Activated T-helper 2 cell treated with anti-CD3 and anti-CD28 coated beads, Interferon-gamma antibody, Interleukin-2, Interleukin-4, amounts not matched to agents 10 μg/mL and 5 μg/mL and 100 μg/mL, durations not matched to agents 14 hours and 24 hours and 36 hours (primary cell): Measurements from ENCODE around the gene TEX14. TPM values are rescaled to one million over a fixed set of nuclear protein-coding genes. Genes with fewer than 3 reads are reported as not detected.
A peak's percentile ranks its signal among the peaks of the same experiment; 100 is the strongest.
"Not testable (repeated sequence)": the region's sequence is repeated elsewhere in the genome, so short reads cannot be mapped to it uniquely, and the experiment has no call there.

Experiments
- DNase-seq: peaks from one replicate; pipeline ENCODE4 v3.0.0; 2021; ENCODE audit warnings: low spot score
- H3K27ac Mint-ChIP-seq: one replicate; pipeline ENCODE4 v1.8.0; 2021; ENCODE audit warnings: mixed read lengths
- H3K27me3 Mint-ChIP-seq: one replicate; pipeline ENCODE4 v1.8.0; 2021; ENCODE audit warnings: low read depth, mixed read lengths
- H3K36me3 Mint-ChIP-seq: one replicate; pipeline ENCODE4 v1.8.0; 2021; ENCODE audit warnings: low read depth, mixed read lengths
- H3K4me1 Mint-ChIP-seq: one replicate; pipeline ENCODE4 v1.8.0; 2021; ENCODE audit warnings: low read depth, mixed read lengths
- H3K4me3 Mint-ChIP-seq: one replicate; pipeline ENCODE4 v1.8.0; 2021; ENCODE audit warnings: low read depth, mild to moderate bottlenecking, moderate library complexity, mixed read lengths
- H3K9me3 Mint-ChIP-seq: one replicate; pipeline ENCODE4 v1.8.0; 2021; ENCODE audit warnings: mixed read lengths
- intact Hi-C: fragments of 100-400 bp; cut with micrococcal nuclease; formaldehyde crosslinking; loops from one replicate; pipeline ENCODE4 v1.15.1; 2023
- total RNA-seq: library from RNA; stranded (reverse); gene quantifications from 2 replicates; pipeline ENCODE4 v1.2.3, GENCODE V29; 2022

TEX14 gene
- total RNA-seq, 1 donor from 2014 or later = 0.09 TPM

DNA sequence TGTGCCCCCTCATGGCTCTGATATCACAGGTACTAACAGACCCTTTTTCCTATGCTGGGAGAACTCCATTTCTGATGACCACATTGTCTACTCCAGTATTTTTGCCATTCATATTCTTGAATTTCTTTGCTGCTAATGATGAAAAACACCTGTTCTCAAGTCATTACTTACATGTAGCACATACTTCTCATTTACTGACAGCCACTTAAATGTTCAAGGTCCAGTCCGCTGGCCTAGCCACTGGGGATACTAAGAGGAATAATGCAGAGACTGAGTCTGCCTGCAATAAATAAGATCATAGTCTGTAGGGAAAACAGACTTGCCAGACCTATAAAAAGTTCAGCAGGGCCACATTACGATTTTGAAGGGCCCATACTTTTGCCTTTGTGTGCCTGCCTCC, 27.5 kb downstream of the TEX14 start:
- H3K27me3 Mint-ChIP-seq = peaks cover 13% of the 10 kb centered on the region
- no peaks in the 10 kb centered on the region for H3K36me3 Mint-ChIP-seq
- H3K27ac Mint-ChIP-seq = no peak overlapping the region
- H3K4me3 Mint-ChIP-seq = no peak overlapping the region
- H3K4me1 Mint-ChIP-seq = peaks cover 10% of the 10 kb centered on the region
- no peak for DNase-seq
- H3K9me3 Mint-ChIP-seq = no peaks in the 10 kb centered on the region
- intact Hi-C loops = no loop called here

DNA sequence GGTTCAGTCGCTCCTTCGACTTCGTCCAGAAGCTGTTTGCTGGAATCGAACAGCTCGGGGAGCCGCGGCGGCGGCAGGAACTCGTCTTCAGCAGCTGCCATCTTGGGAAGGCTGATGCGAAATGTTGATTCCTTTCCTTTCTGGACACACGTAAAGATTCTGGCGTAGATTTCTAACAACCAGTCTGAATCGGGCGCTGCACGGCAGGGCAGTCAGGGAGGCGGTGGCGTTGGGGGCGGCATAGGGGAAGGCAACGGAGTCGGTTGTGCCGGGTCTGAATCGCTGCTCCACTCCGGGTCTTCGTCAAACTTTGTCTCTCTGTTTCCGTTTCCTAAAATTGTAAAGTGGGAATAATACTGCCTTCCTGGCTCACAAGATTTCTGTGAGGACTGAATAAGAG, 30.3 kb downstream of the TEX14 start:
- intact Hi-C loops = no loop called here
- H3K36me3 Mint-ChIP-seq = no peaks in the 10 kb centered on the region
- no peak overlapping the region for H3K27ac Mint-ChIP-seq
- no peaks in the 10 kb centered on the region for H3K9me3 Mint-ChIP-seq
- DNase-seq = no peak
- H3K4me3 Mint-ChIP-seq = no peak overlapping the region
- H3K27me3 Mint-ChIP-seq = peaks cover 8% of the 10 kb centered on the region
- peaks cover 15% of the 10 kb centered on the region for H3K4me1 Mint-ChIP-seq

DNA sequence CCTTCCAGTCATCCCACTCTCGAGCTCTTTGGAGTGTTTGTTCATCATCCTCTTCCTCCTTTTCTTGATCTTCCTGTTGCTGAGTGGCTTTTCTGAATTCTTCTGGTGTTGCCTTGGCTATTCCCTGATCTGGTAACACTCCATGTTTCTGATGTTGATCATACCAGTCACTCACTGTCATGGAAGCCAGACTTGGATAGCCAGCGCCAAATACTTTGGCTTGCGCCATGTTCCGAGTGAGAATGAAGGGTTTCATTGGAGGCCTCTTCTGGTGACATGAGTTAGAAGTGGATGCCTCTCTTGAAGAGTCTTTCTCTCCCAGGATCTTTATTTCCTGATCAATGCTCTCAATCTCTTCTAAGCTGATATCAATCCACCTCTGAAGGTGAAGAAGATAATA, 31.2 kb downstream of the TEX14 start:
- Mint-ChIP-seq H3K27ac (no peak overlapping the region), H3K4me1 (peaks cover 14% of the 10 kb centered on the region), H3K4me3 (peak overlapping the region; percentile 38), H3K27me3 (peaks cover 8% of the 10 kb centered on the region), H3K36me3 (no peaks in the 10 kb centered on the region), H3K9me3 (no peaks in the 10 kb centered on the region)
- intact Hi-C loops = no loop called here
- DNase-seq = no peak

DNA sequence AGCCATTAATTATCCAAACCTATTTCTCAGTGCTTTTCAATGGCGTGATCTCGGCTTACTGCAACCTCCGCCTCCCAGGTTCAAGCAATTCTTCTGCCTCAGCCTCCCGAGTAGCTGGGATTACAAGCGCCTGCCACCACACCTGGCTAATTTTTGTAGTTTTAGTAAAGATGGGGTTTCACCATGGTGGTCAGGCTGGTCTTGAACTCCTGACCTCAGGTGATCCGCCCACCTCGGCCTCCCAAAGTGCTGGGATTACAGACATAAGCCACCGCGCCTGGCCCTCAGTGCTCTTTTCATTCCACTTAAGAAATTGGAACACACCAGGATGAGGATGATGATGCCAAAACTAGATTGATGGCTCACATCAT, 32.1 kb downstream of the TEX14 start:
- H3K9me3 Mint-ChIP-seq, DNase-seq, H3K27me3 Mint-ChIP-seq, H3K36me3 Mint-ChIP-seq: not testable (repeated sequence)
- Mint-ChIP-seq H3K27ac (peak overlapping the region; percentile 93), H3K4me1 (peaks cover 14% of the 10 kb centered on the region), H3K4me3 (peak overlapping the region; percentile 74)
- intact Hi-C loops = loop anchor here (1.0 to 5.0 kb wide), 5 partner anchors 28 to 1128 kb away; partner anchors contain the start of genes RAD51C and TEX14

DNA sequence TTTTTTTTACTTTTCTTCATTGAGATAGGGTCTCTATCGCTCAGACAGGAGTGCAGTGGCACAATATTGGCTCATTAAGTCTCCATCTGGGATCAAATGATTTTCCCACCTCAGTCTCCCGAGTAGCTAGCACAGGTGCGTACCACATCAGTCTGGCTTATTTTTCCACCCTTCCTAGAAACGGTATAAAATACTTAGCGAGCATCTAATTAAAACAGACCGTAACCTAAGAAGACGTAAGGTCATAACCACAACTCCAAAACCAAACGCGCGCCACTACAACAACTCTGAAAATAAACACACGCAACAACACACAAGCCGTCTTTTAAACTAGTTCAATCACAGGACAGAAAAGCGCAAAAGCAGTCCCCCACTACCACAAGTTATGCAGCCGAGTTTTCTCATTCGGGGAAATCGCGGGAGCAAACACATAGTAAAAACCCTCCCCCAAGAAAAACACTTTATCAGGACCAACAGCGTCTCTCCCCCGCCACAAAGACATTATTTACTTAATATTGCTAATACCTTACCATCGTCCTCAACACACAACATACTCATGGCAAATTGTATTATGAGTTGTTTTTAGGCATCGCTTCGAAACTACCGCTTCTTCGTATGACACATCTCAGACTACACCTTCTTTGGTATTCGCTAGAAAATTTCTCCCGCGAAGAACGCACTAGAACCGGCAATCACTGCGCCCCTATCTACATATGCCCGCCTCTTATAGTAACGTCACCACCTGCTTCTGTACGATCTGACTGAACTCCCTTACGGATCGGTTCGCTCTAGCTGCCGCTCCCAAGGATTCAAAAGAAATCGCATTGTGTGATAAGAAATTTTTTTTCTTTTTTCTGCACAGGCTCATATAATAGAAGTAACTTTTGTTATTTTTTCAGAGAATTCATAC, 32.8 kb downstream of the TEX14 start:
- Mint-ChIP-seq H3K36me3 (no peaks in the 10 kb centered on the region), H3K4me3 (peak overlapping the region; percentile 74), H3K27ac (peak overlapping the region; percentile 93), H3K4me1 (peaks cover 14% of the 10 kb centered on the region), H3K9me3 (no peaks in the 10 kb centered on the region), H3K27me3 (peaks cover 8% of the 10 kb centered on the region)
- DNase-seq = peak; percentile 73
- intact Hi-C loops = loop anchor here (1.0 to 5.0 kb wide), 5 partner anchors 28 to 1128 kb away; partner anchors contain the start of genes RAD51C and TEX14

DNA sequence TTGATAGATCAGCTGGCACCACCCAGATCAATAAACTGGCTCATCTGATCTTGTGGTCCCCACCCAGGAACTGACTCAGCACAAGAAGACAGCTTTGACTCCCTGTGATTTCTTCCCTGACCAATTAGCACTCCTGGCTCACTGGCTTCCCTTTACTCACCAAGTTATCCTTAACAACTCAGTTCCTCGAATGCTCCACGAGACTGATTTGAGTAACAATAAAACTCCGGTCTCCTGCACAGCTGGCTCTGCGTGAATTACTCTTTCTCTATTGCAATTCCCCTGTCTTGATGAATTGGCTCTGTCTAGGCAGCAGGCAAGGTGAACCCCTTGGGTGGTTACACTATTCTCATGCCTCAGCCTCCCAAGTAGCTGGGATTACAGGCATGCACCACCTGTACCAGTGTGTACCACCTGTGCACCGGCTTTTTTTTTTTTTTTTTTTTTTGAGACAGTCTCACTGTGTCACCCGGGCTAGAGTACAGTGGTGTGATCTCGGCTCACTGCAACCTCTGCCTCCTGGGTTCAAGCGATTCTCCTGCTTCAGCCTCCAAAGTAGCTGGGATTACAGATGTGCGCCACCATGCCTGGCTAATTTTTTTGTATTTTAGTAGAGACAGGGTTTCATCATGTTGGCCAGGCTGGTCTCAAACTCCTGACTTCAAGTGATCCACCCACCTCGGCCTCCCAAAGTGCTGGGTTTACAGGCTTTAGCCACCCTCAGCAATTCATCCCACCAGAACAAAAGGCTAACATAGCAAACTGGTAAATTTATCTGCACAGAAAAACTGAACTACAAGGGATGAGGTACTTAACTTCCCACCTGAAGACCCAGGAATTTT, 33.7 kb downstream of the TEX14 start:
- Mint-ChIP-seq H3K4me3 (peak overlapping the region; percentile 74), H3K27ac (peak overlapping the region; percentile 93), H3K4me1 (peaks cover 14% of the 10 kb centered on the region)
- H3K36me3 Mint-ChIP-seq, H3K9me3 Mint-ChIP-seq, H3K27me3 Mint-ChIP-seq: not testable (repeated sequence)
- peak; percentile 17 for DNase-seq
- intact Hi-C loops = loop anchor here (2.0 to 5.0 kb wide), 3 partner anchors 34 to 1129 kb away; partner anchors contain the start of genes RAD51C and TEX14

DNA sequence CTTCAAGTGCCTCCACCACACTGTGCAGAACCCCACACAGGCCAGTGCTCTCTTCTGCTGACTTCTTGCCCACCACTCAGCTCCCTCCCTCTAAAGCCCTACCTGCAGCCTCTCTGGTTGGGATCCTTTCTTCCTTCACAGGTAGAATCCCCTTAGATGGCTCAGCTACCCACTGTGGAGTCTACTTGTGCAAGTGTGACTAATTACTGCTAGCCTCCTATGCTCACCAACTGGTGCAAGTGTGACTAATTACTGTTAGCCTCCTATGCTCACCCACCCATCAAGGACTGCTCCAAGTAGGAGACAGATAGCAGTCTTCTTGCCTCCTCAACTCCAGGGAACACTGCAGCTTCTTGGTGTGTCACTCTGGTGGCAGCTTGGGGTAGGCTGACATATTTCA, 43.6 kb downstream of the TEX14 start:
- peaks cover 2% of the 10 kb centered on the region for H3K27me3 Mint-ChIP-seq
- DNase-seq = no peak
- H3K27ac Mint-ChIP-seq = no peak overlapping the region
- H3K36me3 Mint-ChIP-seq = no peaks in the 10 kb centered on the region
- H3K4me1 Mint-ChIP-seq = peaks cover 5% of the 10 kb centered on the region
- H3K9me3 Mint-ChIP-seq = no peaks in the 10 kb centered on the region
- intact Hi-C loops = no loop called here
- H3K4me3 Mint-ChIP-seq = no peak overlapping the region

DNA sequence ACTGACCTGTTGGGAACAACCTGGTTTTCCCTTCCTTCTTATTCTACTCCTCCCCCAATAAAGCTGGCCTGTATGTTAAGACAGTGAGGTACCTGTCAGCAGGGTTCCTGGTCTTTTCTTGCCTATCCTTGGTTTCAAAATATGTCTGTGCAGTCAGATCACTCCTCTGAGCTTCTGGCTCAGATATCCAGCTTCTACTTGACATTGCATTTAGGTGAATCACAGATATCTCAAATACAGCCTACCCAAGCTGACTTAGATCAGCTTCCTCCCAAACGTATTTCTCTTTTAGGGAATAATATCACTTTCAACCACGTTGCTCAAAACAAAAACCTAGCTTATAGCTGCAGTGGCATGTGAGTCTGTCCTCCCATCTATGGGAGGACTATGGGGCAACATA, 48.7 kb downstream of the TEX14 start:
- no peak for DNase-seq
- H3K4me1 Mint-ChIP-seq = peaks cover 12% of the 10 kb centered on the region
- H3K4me3 Mint-ChIP-seq = no peak overlapping the region
- no peaks in the 10 kb centered on the region for H3K36me3 Mint-ChIP-seq
- no peaks in the 10 kb centered on the region for H3K9me3 Mint-ChIP-seq
- intact Hi-C loops = no loop called here
- H3K27me3 Mint-ChIP-seq = peaks cover 2% of the 10 kb centered on the region
- H3K27ac Mint-ChIP-seq = no peak overlapping the region

DNA sequence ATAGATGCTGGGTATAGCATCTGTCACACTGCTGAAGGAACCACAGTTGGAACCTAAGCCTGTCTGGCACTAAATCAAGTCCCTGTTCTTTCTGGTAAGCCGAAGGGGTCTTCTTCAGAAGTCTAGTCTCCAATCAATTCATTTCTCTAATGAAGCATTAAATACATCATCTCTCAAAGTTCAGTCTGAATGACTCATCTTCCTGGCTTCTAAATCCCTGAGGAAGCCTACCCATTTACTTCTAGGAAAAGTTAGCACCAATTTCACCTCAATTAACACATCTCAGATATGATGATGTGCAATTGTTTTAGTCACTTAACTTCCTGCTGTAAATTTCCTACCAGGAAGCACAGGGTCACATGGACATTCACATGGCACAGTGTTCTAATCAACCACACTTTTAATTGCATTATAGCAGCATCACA, 49.9 kb downstream of the TEX14 start:
- Mint-ChIP-seq H3K9me3 (no peaks in the 10 kb centered on the region), H3K27ac (no peak overlapping the region), H3K36me3 (no peaks in the 10 kb centered on the region), H3K4me3 (no peak overlapping the region), H3K4me1 (peaks cover 12% of the 10 kb centered on the region), H3K27me3 (peaks cover 2% of the 10 kb centered on the region)
- intact Hi-C loops = no loop called here
- no peak for DNase-seq

DNA sequence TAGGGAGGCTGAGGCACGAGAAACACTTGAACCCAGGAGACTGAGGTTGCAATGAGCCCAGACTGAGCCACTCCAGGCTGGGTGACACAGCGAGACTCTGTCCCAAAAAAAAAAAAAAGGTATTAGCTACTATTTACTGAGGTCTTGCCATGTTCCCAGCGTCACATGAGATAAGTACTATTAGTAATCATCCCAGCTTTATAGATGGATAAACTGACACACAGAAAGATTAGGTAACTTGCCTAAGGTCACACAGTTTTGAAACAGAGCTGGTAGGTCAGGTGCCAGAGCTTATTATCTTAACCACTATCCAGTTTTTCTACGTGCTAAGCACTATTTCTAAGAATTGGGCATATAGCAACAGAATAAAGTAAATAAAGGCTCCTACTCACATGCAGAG, 51.6 kb downstream of the TEX14 start:
- Mint-ChIP-seq H3K9me3 (no peaks in the 10 kb centered on the region), H3K27me3 (peaks cover 2% of the 10 kb centered on the region), H3K27ac (no peak overlapping the region), H3K4me1 (peaks cover 7% of the 10 kb centered on the region), H3K36me3 (no peaks in the 10 kb centered on the region), H3K4me3 (no peak overlapping the region)
- DNase-seq = no peak
- intact Hi-C loops = no loop called here

DNA sequence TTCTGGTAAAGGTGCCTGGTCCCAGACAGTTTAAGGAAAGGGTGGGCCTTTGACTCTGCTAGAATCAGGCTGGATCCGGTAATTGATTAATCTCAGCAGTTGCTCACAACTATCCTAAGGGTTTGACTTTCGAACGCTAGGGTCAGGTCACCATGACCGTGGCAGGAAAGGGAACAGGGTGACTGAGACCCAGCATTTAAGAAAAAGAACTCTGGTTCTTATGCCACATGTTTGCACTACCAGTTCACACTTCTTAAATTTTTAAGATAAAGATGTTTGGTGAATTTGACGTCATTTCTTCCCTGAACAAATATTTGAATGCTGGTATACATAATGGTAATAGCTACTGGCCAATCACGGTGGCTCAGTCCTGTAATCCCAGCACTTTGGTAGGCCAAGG, 52.2 kb downstream of the TEX14 start:
- H3K9me3 Mint-ChIP-seq = no peaks in the 10 kb centered on the region
- no peak for DNase-seq
- peaks cover 7% of the 10 kb centered on the region for H3K4me1 Mint-ChIP-seq
- H3K27ac Mint-ChIP-seq = no peak overlapping the region
- H3K4me3 Mint-ChIP-seq = no peak overlapping the region
- peaks cover 2% of the 10 kb centered on the region for H3K27me3 Mint-ChIP-seq
- intact Hi-C loops = no loop called here
- no peaks in the 10 kb centered on the region for H3K36me3 Mint-ChIP-seq

DNA sequence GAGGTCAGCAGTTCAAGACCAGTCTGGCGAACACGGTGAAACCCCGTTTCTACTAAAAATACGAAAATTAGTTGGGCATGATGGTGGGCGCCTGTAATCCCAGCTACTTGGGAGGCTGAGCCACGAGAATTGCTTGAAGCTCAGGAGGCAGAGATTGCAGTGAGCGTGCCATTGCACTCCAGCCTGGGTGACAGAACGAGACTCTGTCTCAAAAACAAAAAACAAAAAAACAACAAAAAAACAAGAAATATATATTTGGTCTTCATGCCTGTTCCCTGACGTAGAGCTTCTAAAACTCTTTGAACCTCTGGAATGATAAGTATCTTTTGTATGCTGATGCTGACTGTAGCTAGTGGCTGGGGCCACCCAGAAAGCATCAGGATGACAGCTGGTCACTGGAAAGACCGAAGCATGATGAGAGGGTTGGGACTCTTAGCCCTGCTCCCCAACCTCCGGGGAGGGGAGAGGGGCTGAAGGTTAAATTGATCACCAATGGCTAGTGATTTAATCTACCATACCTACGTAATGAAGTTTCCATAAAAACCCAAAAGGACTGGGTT, 54.8 kb downstream of the TEX14 start:
- no peak overlapping the region for H3K4me3 Mint-ChIP-seq
- H3K9me3 Mint-ChIP-seq = no peaks in the 10 kb centered on the region
- H3K36me3 Mint-ChIP-seq = no peaks in the 10 kb centered on the region
- peaks cover 5% of the 10 kb centered on the region for H3K4me1 Mint-ChIP-seq
- peaks cover 2% of the 10 kb centered on the region for H3K27me3 Mint-ChIP-seq
- intact Hi-C loops = no loop called here
- no peak for DNase-seq
- H3K27ac Mint-ChIP-seq = no peak overlapping the region
